CD4-positive, CD25-positive, alpha-beta regulatory T cell (primary cell): ENCODE measurements around the gene AFF1. TPM values are rescaled to one million over a fixed set of nuclear protein-coding genes. Genes with fewer than 3 reads are reported as not detected.

Source experiments
- ATAC-seq, 2 donors: fragments of 150-1000 bp; cut with Tn5 transposase; one replicate each; pipeline ENCODE4 v1.10.0; 2021; ENCODE audit warnings: low read depth in 2 of 2, moderate number of reproducible peaks in 2 of 2, moderate library complexity in 1 of 2
- DNase-seq, 3 donors: peaks; one replicate each; pipeline versions ENCODE4 v3.0.0 to v3.0.0-alpha.2; 2012 to 2022; ENCODE audit warnings: mixed read lengths in 1 of 3
- H3K27ac ChIP-seq: one replicate; pipeline ENCODE4 v1.7.0; 2013; ENCODE audit warnings: mild to moderate bottlenecking, low read length; ENCODE audit not compliant: insufficient read depth, poor library complexity, severe bottlenecking
- H3K27me3 ChIP-seq: one replicate; pipeline ENCODE4 v1.7.0; 2013; ENCODE audit warnings: low read length; ENCODE audit not compliant: control insufficient read depth, insufficient read depth
- H3K36me3 ChIP-seq: one replicate; pipeline ENCODE4 v1.7.0; 2013; ENCODE audit warnings: mild to moderate bottlenecking, low read length, moderate library complexity; ENCODE audit not compliant: control insufficient read depth, insufficient read depth
- H3K4me1 ChIP-seq: 2 replicates; pipeline ENCODE4 v1.7.0; 2013; ENCODE audit warnings: mild to moderate bottlenecking, low read length; ENCODE audit not compliant: insufficient read depth, control insufficient read depth, poor library complexity, severe bottlenecking
- H3K4me3 ChIP-seq: one replicate; pipeline ENCODE4 v1.7.0; 2013; ENCODE audit warnings: low read depth, mild to moderate bottlenecking, low read length, moderate library complexity
- H3K9me3 ChIP-seq, 2 experiments: 1 replicate in 1 of 2; 2 replicates in 1 of 2; pipeline ENCODE4 v1.7.0; 2013; ENCODE audit warnings: low read length in 2 of 2, mild to moderate bottlenecking in 1 of 2, moderate library complexity in 1 of 2; ENCODE audit not compliant: control insufficient read depth in 2 of 2
- H3K27ac Mint-ChIP-seq, 3 donors: one replicate each; pipeline ENCODE4 v1.8.0; 2020 to 2022; ENCODE audit warnings: mild to moderate bottlenecking in 3 of 3, mixed read lengths in 3 of 3, moderate library complexity in 2 of 3
- H3K27me3 Mint-ChIP-seq: one replicate; pipeline ENCODE4 v1.8.0; 2022; ENCODE audit warnings: mild to moderate bottlenecking, mixed read lengths
- H3K36me3 Mint-ChIP-seq: one replicate; pipeline ENCODE4 v1.8.0; 2020; ENCODE audit warnings: mixed read lengths
- H3K4me1 Mint-ChIP-seq, 4 donors: one replicate each; pipeline ENCODE4 v1.8.0; 2020 to 2022; ENCODE audit warnings: mixed read lengths in 4 of 4, mild to moderate bottlenecking in 1 of 4
- H3K4me3 Mint-ChIP-seq, 4 donors: one replicate each; pipeline ENCODE4 v1.8.0; 2020 to 2022; ENCODE audit warnings: mild to moderate bottlenecking in 4 of 4, mixed read lengths in 4 of 4, moderate library complexity in 3 of 4
- H3K9me3 Mint-ChIP-seq, 7 donors: one replicate each; pipeline ENCODE4 v1.8.0; 2020 to 2022; ENCODE audit warnings: mixed read lengths in 7 of 7, mild to moderate bottlenecking in 3 of 7, moderate library complexity in 2 of 7
- polyA plus RNA-seq, 4 donors: library from polyadenylated mRNA; unstranded; fragments of 300-500 nt; fragmentation: Illumina TruSeq; gene quantifications; one replicate each; pipeline ENCODE4 v1.2.3, GENCODE V29; 2021
- total RNA-seq: library from RNA; stranded (reverse); gene quantifications from one replicate; pipeline ENCODE4 v1.2.3, GENCODE V29; 2022

Gene AFF1
- total and polyA plus RNA-seq, 5 donors from 2014 or later, result 18.1 to 122 (median 37.4) TPM

DNA sequence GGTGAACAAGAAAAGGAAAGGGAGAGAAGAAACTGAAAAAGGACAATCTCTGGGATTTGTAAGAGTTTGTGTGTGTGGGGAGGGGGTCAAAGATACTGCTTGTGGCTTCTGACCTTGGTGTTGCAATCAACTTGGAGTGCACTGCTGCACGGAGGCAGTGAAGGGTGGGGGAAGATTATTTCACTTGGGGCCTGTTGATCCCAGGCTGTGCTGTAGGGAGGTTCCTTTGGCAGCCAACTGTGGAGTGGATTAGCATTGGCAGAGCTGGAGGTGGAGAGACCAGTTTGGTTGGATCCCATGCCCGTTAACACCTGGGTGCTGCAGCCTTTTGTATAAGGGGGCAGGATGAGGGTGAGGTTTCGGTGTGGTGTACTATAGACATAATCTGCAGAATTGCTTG is 38.2 kb downstream of the AFF1 start:
- DNase-seq (no peak), ATAC-seq (no peak)
- H3K27me3 ChIP-seq, result no peaks in the 10 kb centered on the region
- Mint-ChIP-seq H3K27me3 (no peaks in the 10 kb centered on the region), H3K9me3 (no peaks in the 10 kb centered on the region), H3K27ac (peak overlapping the region in 1 of 3 donors; percentile 6), H3K4me1 (peaks cover 44 to 67% (median 52%) of the 10 kb centered on the region in 4 donors), H3K36me3 (no peaks in the 10 kb centered on the region), H3K4me3 (peak overlapping the region in 2 of 4 donors; percentile 33)
- peaks cover 2% of the 10 kb centered on the region for H3K36me3 ChIP-seq
- no peak overlapping the region for H3K4me3 ChIP-seq
- H3K27ac ChIP-seq, result no peak overlapping the region
- no peaks in the 10 kb centered on the region for H3K9me3 ChIP-seq
- H3K4me1 ChIP-seq, result peaks cover 15% of the 10 kb centered on the region

DNA sequence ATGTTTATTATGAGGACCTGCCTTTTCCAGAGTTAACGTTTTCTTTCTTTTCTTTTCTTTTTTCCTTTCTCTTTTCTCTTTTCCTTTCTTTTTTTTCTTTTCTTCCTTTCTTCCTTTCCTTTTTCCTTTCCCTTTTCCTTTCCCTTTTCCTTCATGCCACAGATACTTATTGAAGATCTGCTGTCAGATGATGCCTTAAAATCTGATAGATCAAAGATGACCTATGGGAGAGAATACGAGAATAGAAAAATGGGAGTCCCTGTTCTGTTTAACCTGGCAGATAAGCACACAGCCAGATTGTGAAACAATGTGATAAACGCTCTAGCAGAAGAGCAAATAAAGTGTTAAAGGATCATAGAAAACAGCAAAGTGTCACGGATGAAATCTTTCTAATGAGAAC is 38.9 kb downstream of the AFF1 start:
- peaks cover 44 to 73% (median 54%) of the 10 kb centered on the region in 4 donors for H3K4me1 Mint-ChIP-seq
- DNase-seq (no peak), ATAC-seq (no peak)
- no peaks in the 10 kb centered on the region for H3K27me3 Mint-ChIP-seq
- Histone ChIP-seq H3K4me3 (no peak overlapping the region), H3K27ac (no peak overlapping the region), H3K27me3 (no peaks in the 10 kb centered on the region), H3K9me3 (no peaks in the 10 kb centered on the region), H3K36me3 (peaks cover 2% of the 10 kb centered on the region), H3K4me1 (peaks cover 15% of the 10 kb centered on the region)
- H3K36me3 Mint-ChIP-seq, result no peaks in the 10 kb centered on the region
- H3K9me3 Mint-ChIP-seq, result no peaks in the 10 kb centered on the region
- no peak overlapping the region for H3K4me3 Mint-ChIP-seq
- H3K27ac Mint-ChIP-seq, result peak overlapping the region in 2 of 3 donors; percentile 15 to 18

DNA sequence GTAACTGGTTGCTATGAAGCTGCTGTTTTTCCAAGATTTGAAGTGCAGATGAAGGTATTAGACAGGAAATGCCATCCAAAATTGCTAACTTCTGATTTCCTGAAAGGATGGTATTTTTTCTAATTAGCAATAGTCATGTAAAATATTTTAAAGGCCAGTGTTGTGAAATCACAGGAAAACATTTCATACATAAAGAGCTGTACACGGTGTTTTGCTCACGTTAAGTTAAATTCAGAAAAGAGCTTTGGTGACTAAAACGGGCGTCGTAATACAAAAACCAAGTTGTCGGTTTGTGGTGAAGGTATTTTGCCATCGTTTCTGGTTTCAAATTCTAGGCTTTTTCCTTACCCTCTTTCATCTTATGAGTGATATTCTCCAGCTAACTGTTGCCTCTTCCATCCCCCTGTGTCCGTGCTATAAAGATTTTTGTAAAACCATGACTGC is 39.8 kb downstream of the AFF1 start:
- Mint-ChIP-seq H3K4me3 (no peak overlapping the region), H3K36me3 (no peaks in the 10 kb centered on the region), H3K27me3 (no peaks in the 10 kb centered on the region), H3K4me1 (peaks cover 44 to 82% (median 59%) of the 10 kb centered on the region in 4 donors), H3K9me3 (no peaks in the 10 kb centered on the region), H3K27ac (peak overlapping the region in 1 of 3 donors; percentile 66)
- Histone ChIP-seq H3K27me3 (no peaks in the 10 kb centered on the region), H3K27ac (no peak overlapping the region), H3K4me1 (peaks cover 15% of the 10 kb centered on the region), H3K36me3 (peaks cover 2% of the 10 kb centered on the region), H3K4me3 (no peak overlapping the region), H3K9me3 (no peaks in the 10 kb centered on the region)
- peak in 1 of 3 donors; percentile 29 for DNase-seq
- no peak for ATAC-seq

DNA sequence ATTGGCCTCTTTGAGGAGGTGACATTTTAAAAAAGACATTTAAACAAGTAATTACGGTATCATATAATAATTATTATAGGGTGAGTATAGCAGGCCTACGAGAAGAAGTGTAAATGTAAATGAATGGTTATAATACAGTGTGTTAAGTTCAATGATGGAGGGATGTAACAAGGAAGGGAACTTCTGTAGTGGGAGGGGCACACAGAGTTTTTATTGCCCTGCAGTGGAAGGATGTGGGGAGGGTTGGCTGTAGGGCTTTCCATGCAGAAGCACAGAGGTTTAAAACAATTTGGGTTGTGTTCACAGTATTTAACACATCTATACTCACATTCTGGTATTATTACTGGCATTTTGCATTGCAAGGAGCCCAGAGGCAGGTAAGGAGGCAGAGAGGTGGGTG is 41.1 kb downstream of the AFF1 start:
- Histone ChIP-seq H3K9me3 (no peaks in the 10 kb centered on the region), H3K36me3 (no peaks in the 10 kb centered on the region), H3K4me1 (peaks cover 15% of the 10 kb centered on the region), H3K4me3 (no peak overlapping the region), H3K27me3 (no peaks in the 10 kb centered on the region), H3K27ac (no peak overlapping the region)
- Mint-ChIP-seq H3K4me1 (peaks cover 35 to 86% (median 54%) of the 10 kb centered on the region in 4 donors), H3K9me3 (no peaks in the 10 kb centered on the region), H3K27me3 (no peaks in the 10 kb centered on the region), H3K27ac (peak overlapping the region in 1 of 3 donors; percentile 2), H3K36me3 (no peaks in the 10 kb centered on the region), H3K4me3 (no peak overlapping the region)
- peak in 1 of 3 donors; percentile 20 for DNase-seq
- no peak for ATAC-seq

DNA sequence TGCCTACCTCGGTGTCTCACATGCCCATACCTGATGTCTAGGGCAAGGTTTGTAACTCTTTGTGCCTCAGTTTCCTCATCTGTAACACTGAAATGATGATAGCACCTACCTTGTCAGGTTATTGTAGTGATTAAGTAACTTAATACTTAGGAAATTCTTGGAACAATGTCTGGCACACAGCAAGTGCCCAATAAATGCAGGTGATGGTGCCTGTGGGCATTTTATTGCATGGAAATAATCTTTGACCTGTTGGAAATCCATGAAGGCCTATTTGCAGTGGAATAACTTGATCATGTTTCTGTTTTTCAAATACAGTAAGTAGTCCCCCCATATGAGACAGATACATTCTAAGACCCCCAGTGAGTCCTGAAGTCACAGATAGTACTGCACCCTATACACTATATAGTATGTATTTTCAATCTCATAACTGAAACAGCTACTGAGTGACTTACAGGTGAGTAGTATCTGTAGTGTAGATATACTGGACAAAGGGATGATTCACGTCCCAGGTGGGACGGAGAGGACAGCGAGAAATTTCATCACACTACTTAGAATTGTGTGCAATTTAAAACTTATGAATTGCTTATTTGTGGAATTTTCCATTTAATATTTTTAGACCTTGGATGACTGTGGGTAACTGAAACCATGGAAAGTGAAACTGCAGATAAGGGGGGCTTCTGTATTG is 42.1 kb downstream of the AFF1 start:
- H3K27me3 ChIP-seq, result no peaks in the 10 kb centered on the region
- DNase-seq, result no peak
- Mint-ChIP-seq H3K9me3 (no peaks in the 10 kb centered on the region), H3K4me3 (no peak overlapping the region), H3K27ac (peak overlapping the region in 1 of 3 donors; percentile 33), H3K27me3 (no peaks in the 10 kb centered on the region), H3K36me3 (peaks cover 3% of the 10 kb centered on the region), H3K4me1 (peaks cover 28 to 88% (median 56%) of the 10 kb centered on the region in 4 donors)
- H3K36me3 ChIP-seq, result no peaks in the 10 kb centered on the region
- no peak overlapping the region for H3K27ac ChIP-seq
- H3K4me1 ChIP-seq, result peaks cover 20% of the 10 kb centered on the region
- no peak for ATAC-seq
- H3K9me3 ChIP-seq, result no peaks in the 10 kb centered on the region
- no peak overlapping the region for H3K4me3 ChIP-seq

DNA sequence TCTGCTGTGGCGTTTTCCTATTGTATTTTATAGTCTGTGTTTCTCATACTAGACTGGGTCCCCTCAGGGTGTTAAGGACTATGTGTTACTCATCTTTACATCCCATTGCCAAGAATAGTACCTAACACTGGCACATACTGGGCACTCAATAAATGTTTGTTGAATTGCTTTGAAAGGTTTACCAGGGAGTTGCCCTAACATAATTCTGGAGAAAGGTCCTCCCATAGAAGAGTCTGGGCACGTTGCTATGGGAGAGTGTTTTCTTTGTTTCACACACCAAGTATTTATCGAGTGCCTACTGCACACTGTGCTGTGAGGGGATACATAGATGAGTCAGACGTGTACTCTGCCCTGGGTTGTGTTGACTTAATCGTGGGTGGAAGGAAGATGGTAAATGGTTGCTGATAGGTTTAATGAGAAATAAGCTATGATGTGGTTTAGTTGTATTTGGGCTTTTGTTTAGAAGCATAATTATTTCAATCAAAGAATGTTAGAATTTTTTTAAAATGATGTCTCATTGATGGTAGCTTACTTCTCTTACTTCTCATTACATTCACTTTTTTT is 42.9 kb downstream of the AFF1 start:
- peaks cover 26 to 87% (median 57%) of the 10 kb centered on the region in 4 donors for H3K4me1 Mint-ChIP-seq
- DNase-seq, result peak in 2 of 3 donors; percentile 13 to 64
- H3K27ac ChIP-seq, result no peak overlapping the region
- H3K27me3 Mint-ChIP-seq, result no peaks in the 10 kb centered on the region
- no peaks in the 10 kb centered on the region for H3K27me3 ChIP-seq
- no peak overlapping the region for H3K4me3 ChIP-seq
- H3K36me3 ChIP-seq, result no peaks in the 10 kb centered on the region
- H3K36me3 Mint-ChIP-seq, result peaks cover 6% of the 10 kb centered on the region
- H3K9me3 Mint-ChIP-seq, result no peaks in the 10 kb centered on the region
- peak overlapping the region in 1 of 4 donors; percentile 19 for H3K4me3 Mint-ChIP-seq
- peak; percentile 79 to 82 for ATAC-seq
- no peaks in the 10 kb centered on the region for H3K9me3 ChIP-seq
- peak overlapping the region; percentile 12 to 79 (median 33) for H3K27ac Mint-ChIP-seq
- H3K4me1 ChIP-seq, result peaks cover 23% of the 10 kb centered on the region

DNA sequence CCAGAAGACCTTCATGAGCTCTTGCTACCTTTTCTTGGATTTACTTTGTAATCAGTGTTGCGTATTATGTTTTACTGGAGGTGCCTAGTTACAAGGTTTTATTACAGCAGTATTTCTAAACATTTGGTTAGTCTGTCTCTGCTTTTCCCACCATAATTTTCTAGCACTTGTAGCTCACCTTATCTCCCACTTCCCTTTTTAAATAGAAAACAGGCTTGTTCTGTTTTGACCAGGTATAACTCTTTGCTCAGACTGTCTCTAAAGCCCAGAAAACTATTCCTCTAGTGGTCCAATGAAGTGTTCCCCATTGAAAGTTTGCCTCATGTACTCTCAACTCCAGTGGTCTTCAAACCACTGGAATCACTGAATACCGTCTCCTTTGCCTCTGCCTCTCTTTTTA is 43.9 kb downstream of the AFF1 start:
- Histone ChIP-seq H3K4me3 (no peak overlapping the region), H3K4me1 (peaks cover 23% of the 10 kb centered on the region), H3K27ac (no peak overlapping the region), H3K36me3 (no peaks in the 10 kb centered on the region), H3K9me3 (no peaks in the 10 kb centered on the region), H3K27me3 (no peaks in the 10 kb centered on the region)
- DNase-seq (no peak), ATAC-seq (no peak)
- no peaks in the 10 kb centered on the region for H3K9me3 Mint-ChIP-seq
- no peaks in the 10 kb centered on the region for H3K27me3 Mint-ChIP-seq
- H3K4me1 Mint-ChIP-seq, result peaks cover 22 to 81% (median 49%) of the 10 kb centered on the region in 4 donors
- H3K36me3 Mint-ChIP-seq, result peaks cover 6% of the 10 kb centered on the region
- H3K27ac Mint-ChIP-seq, result peak overlapping the region in 1 of 3 donors; percentile 33
- H3K4me3 Mint-ChIP-seq, result no peak overlapping the region
